ENCODE data around the gene APAF1.

Gene APAF1

GRCh38 chr12:98744680-98745079 lies 99.6 kb downstream of the APAF1 start:
- intact Hi-C loops (cut with DNase I; ENCODE audit: low total_unique reads): no loop called here
- H3K27ac ChIP-seq: no peak overlapping the region

GRCh38 chr12:98745578-98746391 lies 100.7 kb downstream of the APAF1 start:
- intact Hi-C loops (cut with DNase I; ENCODE audit: low total_unique reads): no loop called here
- Histone ChIP-seq H3K4me1 (peaks cover 0 to 11% (median 4%) of the 10 kb centered on the region in 4 donors), H3K36me3 (peaks cover 0 to 16% (median 7%) of the 10 kb centered on the region in 3 donors), H3K27me3 (no peaks in the 10 kb centered on the region), H3K4me3 (peak overlapping the region; percentile 37 to 49), H3K27ac (no peak overlapping the region), H3K9me3 (no peaks in the 10 kb centered on the region)
- no peak for DNase-seq
- no peak for TF ChIP-seq CTCF (IDR thresholded peaks at IDR 0.05)

More at GRCh38 chr12:98744680-98745079, 99.6 kb downstream of the APAF1 start:
- Histone ChIP-seq H3K36me3 (peaks cover 0 to 5% (median 4%) of the 10 kb centered on the region in 3 donors), H3K4me3 (no peak overlapping the region), H3K4me1 (peaks cover 0 to 11% (median 4%) of the 10 kb centered on the region in 4 donors), H3K9me3 (no peaks in the 10 kb centered on the region), H3K27me3 (no peaks in the 10 kb centered on the region)
- TF ChIP-seq CTCF (IDR thresholded peaks at IDR 0.05): no peak
- no peak for DNase-seq

GRCh38 chr12:98748463-98748862 lies 103.4 kb downstream of the APAF1 start:
- Histone ChIP-seq H3K4me3 (no peak overlapping the region), H3K36me3 (peaks cover 0 to 20% (median 7%) of the 10 kb centered on the region in 3 donors), H3K9me3 (no peaks in the 10 kb centered on the region), H3K4me1 (peaks cover 0 to 11% (median 4%) of the 10 kb centered on the region in 4 donors), H3K27me3 (no peaks in the 10 kb centered on the region), H3K27ac (no peak overlapping the region)
- TF ChIP-seq CTCF (IDR thresholded peaks at IDR 0.05): no peak
- no peak for DNase-seq
- intact Hi-C loops (cut with DNase I; ENCODE audit: low total_unique reads): no loop called here

GRCh38 chr12:98750511-98750910 lies 105.4 kb downstream of the APAF1 start:
- no peak for DNase-seq
- Histone ChIP-seq H3K27ac (no peak overlapping the region), H3K27me3 (no peaks in the 10 kb centered on the region), H3K4me3 (no peak overlapping the region), H3K36me3 (peaks cover 0 to 20% (median 7%) of the 10 kb centered on the region in 3 donors), H3K4me1 (peaks cover 0 to 8% (median 4%) of the 10 kb centered on the region in 4 donors), H3K9me3 (no peaks in the 10 kb centered on the region)
- no peak for TF ChIP-seq CTCF (IDR thresholded peaks at IDR 0.05)
- intact Hi-C loops (cut with DNase I; ENCODE audit: low total_unique reads): no loop called here

- Histone ChIP-seq H3K4me3 (no peak overlapping the region), H3K27me3 (no peaks in the 10 kb centered on the region), H3K36me3 (peaks cover 0 to 20% (median 7%) of the 10 kb centered on the region in 3 donors), H3K9me3 (no peaks in the 10 kb centered on the region), H3K4me1 (no peaks in the 10 kb centered on the region), H3K27ac (no peak overlapping the region)
- TF ChIP-seq CTCF (IDR thresholded peaks at IDR 0.05): no peak
- no peak for DNase-seq
- intact Hi-C loops (cut with DNase I; ENCODE audit: low total_unique reads): no loop called here
These were observed 106.6 kb downstream of the APAF1 start for GRCh38 chr12:98751580-98752115.
